Lower leg skin (tissue), 3 donors: Measurements from ENCODE around the gene TENM4.

Source experiments
- POLR2A ChIP-seq, 2 donors: fragments of 450-650 bp; IDR thresholded peaks; one replicate each; pipeline ENCODE4 v1.6.1; 2016 to 2017; ENCODE audit warnings: antibody characterized with exemption in 2 of 2, mild to moderate bottlenecking in 1 of 2, moderate library complexity in 1 of 2
- TF ChIP-seq, protein P1 (sequence below), 3 donors: fragments of 450-650 bp; IDR thresholded peaks; one replicate each; pipeline ENCODE4 v1.5.1; 2016; ENCODE audit warnings: antibody characterized with exemption in 3 of 3, mild to moderate bottlenecking in 3 of 3, moderate library complexity in 2 of 3

- TF ChIP-seq, protein P1, sequence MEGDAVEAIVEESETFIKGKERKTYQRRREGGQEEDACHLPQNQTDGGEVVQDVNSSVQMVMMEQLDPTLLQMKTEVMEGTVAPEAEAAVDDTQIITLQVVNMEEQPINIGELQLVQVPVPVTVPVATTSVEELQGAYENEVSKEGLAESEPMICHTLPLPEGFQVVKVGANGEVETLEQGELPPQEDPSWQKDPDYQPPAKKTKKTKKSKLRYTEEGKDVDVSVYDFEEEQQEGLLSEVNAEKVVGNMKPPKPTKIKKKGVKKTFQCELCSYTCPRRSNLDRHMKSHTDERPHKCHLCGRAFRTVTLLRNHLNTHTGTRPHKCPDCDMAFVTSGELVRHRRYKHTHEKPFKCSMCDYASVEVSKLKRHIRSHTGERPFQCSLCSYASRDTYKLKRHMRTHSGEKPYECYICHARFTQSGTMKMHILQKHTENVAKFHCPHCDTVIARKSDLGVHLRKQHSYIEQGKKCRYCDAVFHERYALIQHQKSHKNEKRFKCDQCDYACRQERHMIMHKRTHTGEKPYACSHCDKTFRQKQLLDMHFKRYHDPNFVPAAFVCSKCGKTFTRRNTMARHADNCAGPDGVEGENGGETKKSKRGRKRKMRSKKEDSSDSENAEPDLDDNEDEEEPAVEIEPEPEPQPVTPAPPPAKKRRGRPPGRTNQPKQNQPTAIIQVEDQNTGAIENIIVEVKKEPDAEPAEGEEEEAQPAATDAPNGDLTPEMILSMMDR (IDR thresholded peaks at IDR 0.05): no peak
- no peak for TF ChIP-seq POLR2A (IDR thresholded peaks at IDR 0.05)
Measured at GRCh38 chr11:78927511-78927910, 513.3 kb downstream of the TENM4 start.
